ENCODE measurements around the gene RPS19BP1. TPM values are rescaled to one million over a fixed set of nuclear protein-coding genes. Genes with fewer than 3 reads are reported as not detected.

RPS19BP1 gene
- total and polyA plus RNA-seq, 2 donors (not counting 1 experiment from before 2014, with no cell fraction given): 60.3 to 74.8 TPM

DNA sequence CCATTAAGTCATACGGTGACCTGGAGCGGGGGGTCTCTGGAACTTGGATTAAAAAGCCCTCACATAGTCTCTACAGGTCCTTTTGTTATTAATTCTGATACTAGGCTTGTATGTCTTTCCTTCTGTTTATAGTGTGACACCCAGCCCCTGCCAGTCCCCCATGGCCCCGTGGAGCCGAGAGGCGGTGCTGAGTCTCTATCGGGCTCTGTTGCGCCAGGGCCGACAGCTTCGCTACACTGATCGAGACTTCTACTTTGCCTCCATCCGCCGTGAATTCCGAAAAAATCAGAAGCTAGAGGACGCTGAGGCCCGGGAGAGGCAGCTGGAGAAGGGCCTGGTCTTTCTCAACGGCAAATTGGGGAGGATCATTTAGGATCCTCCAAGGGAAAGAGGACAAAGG, 28.5 kb downstream of the RPS19BP1 start:
- TF ChIP-seq EZH2 (IDR thresholded peaks at IDR 0.05; ENCODE audit: borderline replicate concordance, insufficient read depth, low read depth, low read length, poor library complexity, severe bottlenecking): no peak
- TF ChIP-seq, protein P1, sequence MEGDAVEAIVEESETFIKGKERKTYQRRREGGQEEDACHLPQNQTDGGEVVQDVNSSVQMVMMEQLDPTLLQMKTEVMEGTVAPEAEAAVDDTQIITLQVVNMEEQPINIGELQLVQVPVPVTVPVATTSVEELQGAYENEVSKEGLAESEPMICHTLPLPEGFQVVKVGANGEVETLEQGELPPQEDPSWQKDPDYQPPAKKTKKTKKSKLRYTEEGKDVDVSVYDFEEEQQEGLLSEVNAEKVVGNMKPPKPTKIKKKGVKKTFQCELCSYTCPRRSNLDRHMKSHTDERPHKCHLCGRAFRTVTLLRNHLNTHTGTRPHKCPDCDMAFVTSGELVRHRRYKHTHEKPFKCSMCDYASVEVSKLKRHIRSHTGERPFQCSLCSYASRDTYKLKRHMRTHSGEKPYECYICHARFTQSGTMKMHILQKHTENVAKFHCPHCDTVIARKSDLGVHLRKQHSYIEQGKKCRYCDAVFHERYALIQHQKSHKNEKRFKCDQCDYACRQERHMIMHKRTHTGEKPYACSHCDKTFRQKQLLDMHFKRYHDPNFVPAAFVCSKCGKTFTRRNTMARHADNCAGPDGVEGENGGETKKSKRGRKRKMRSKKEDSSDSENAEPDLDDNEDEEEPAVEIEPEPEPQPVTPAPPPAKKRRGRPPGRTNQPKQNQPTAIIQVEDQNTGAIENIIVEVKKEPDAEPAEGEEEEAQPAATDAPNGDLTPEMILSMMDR (IDR thresholded peaks at IDR 0.05): no peak
- H3K27ac Mint-ChIP-seq: no peak overlapping the region
- WGBS (ENCODE audit: insufficient coverage): 93% methylated on average over 13 of the region's 16 CpGs
- H3K4me1 Mint-ChIP-seq: peaks cover 40% of the 10 kb centered on the region
- ATAC-seq (ENCODE audit: low read depth) (no peak), DNase-seq (no peak)
- Histone ChIP-seq H3K27ac (ENCODE audit: low read length in 2 of 2) (no peak overlapping the region), H3K36me3 (replicated peaks in 1 of 2; ENCODE audit: control extremely low read depth in 1 of 2, control insufficient read depth in 1 of 2, extremely low read depth in 1 of 2, insufficient read depth in 2 of 2, low read length in 1 of 2) (peaks cover 0 to 52% of the 10 kb centered on the region in 2 experiments), H2AFZ (ENCODE audit: insufficient read depth, low read depth, low read length, poor library complexity, severe bottlenecking) (no peak overlapping the region), H3K27me3 (replicated peaks in 1 of 4; ENCODE audit: control extremely low read depth in 1 of 4, control insufficient read depth in 3 of 4, insufficient read depth in 4 of 4, low read length in 3 of 4) (no peaks in the 10 kb centered on the region), H3K4me2 (replicated peaks; ENCODE audit: low read depth, low read length, poor library complexity, severe bottlenecking) (peak overlapping the region; percentile 91), H3K9me3 (ENCODE audit: control extremely low read depth in 1 of 3, control insufficient read depth in 2 of 3, insufficient read depth in 1 of 3, low read length in 2 of 3) (no peaks in the 10 kb centered on the region), H3K4me1 (ENCODE audit: control insufficient read depth in 2 of 2, insufficient read depth in 2 of 2, low read length in 2 of 2) (peaks cover 16 to 25% of the 10 kb centered on the region in 2 donors), H3K79me2 (ENCODE audit: control insufficient read depth, insufficient read depth, low read length) (peaks cover 61% of the 10 kb centered on the region), H3K4me3 (ENCODE audit: control extremely low read depth in 1 of 5, extremely low read depth in 1 of 5, insufficient read depth in 1 of 5, low read depth in 2 of 5, low read length in 4 of 5) (no peak overlapping the region), H4K20me1 (ENCODE audit: control insufficient read depth, insufficient read depth, low read length, poor library complexity, severe bottlenecking) (peaks cover 38% of the 10 kb centered on the region), H3K9ac (ENCODE audit: low read length) (no peak overlapping the region)
- ChIA-PET CTCF (interaction anchor here (3.0 to 6.0 kb wide), 2 partner anchors 12 to 521 kb away, joined by 13 to 43 read pairs; no protein-coding TSS in a partner anchor), POLR2A (no interaction called here)
- intact Hi-C loops (cut with micrococcal nuclease): no loop called here
- peak overlapping the region; percentile 96 for H3K4me3 Mint-ChIP-seq
- no peaks in the 10 kb centered on the region for H3K9me3 Mint-ChIP-seq (ENCODE audit: insufficient read depth)
- H3K27me3 Mint-ChIP-seq: no peaks in the 10 kb centered on the region

- DNase-seq: no peak
- Mint-ChIP-seq H3K4me3 (peak overlapping the region; percentile 96), H3K9me3 (ENCODE audit: insufficient read depth) (no peaks in the 10 kb centered on the region), H3K27ac (no peak overlapping the region), H3K27me3 (no peaks in the 10 kb centered on the region), H3K4me1 (peaks cover 40% of the 10 kb centered on the region)
- no peak for TF ChIP-seq EZH2 (IDR thresholded peaks at IDR 0.05; ENCODE audit: borderline replicate concordance, insufficient read depth, low read depth, low read length, poor library complexity, severe bottlenecking)
- TF ChIP-seq, protein P1 (IDR thresholded peaks at IDR 0.05): no peak
- peaks cover 0 to 48% of the 10 kb centered on the region in 2 experiments for H3K36me3 ChIP-seq (replicated peaks in 1 of 2; ENCODE audit: control extremely low read depth in 1 of 2, control insufficient read depth in 1 of 2, extremely low read depth in 1 of 2, insufficient read depth in 2 of 2, low read length in 1 of 2)
- peaks cover 38% of the 10 kb centered on the region for H4K20me1 ChIP-seq (ENCODE audit: control insufficient read depth, insufficient read depth, low read length, poor library complexity, severe bottlenecking)
- peak overlapping the region in 3 of 5 experiments; percentile 79 to 84 (median 83) for H3K4me3 ChIP-seq (ENCODE audit: control extremely low read depth in 1 of 5, extremely low read depth in 1 of 5, insufficient read depth in 1 of 5, low read depth in 2 of 5, low read length in 4 of 5)
- POLR2A ChIA-PET: interaction anchor here (0.6 to 2.1 kb wide), 3 partner anchors 16 to 548 kb away, joined by 5 to 27 read pairs (median 6); partner anchors contain the start of gene ATF4
- intact Hi-C loops (cut with micrococcal nuclease): loop anchor here (2.0 kb wide), 1 partner anchor 57 kb away; no protein-coding TSS in a partner anchor
- peaks cover 57% of the 10 kb centered on the region for H3K79me2 ChIP-seq (ENCODE audit: control insufficient read depth, insufficient read depth, low read length)
- CTCF ChIA-PET: interaction anchor here (3.0 to 6.0 kb wide), 2 partner anchors 12 to 521 kb away, joined by 13 to 43 read pairs; no protein-coding TSS in a partner anchor
- peaks cover 16 to 25% of the 10 kb centered on the region in 2 donors for H3K4me1 ChIP-seq (ENCODE audit: control insufficient read depth in 2 of 2, insufficient read depth in 2 of 2, low read length in 2 of 2)
- WGBS (ENCODE audit: insufficient coverage): 78% methylated on average over 1 of the region's 6 CpGs
- no peaks in the 10 kb centered on the region for H3K9me3 ChIP-seq (ENCODE audit: control extremely low read depth in 1 of 3, control insufficient read depth in 2 of 3, insufficient read depth in 1 of 3, low read length in 2 of 3)
- H3K9ac ChIP-seq (ENCODE audit: low read length): peak overlapping the region; percentile 82
- no peak overlapping the region for H3K27ac ChIP-seq (ENCODE audit: low read length in 2 of 2)
- no peak overlapping the region for H2AFZ ChIP-seq (ENCODE audit: insufficient read depth, low read depth, low read length, poor library complexity, severe bottlenecking)
- no peaks in the 10 kb centered on the region for H3K27me3 ChIP-seq (replicated peaks in 1 of 4; ENCODE audit: control extremely low read depth in 1 of 4, control insufficient read depth in 3 of 4, insufficient read depth in 4 of 4, low read length in 3 of 4)
- peak overlapping the region; percentile 91 for H3K4me2 ChIP-seq (replicated peaks; ENCODE audit: low read depth, low read length, poor library complexity, severe bottlenecking)
- ATAC-seq (ENCODE audit: low read depth): no peak
These were observed 28.9 kb downstream of the RPS19BP1 start for GRCh38 chr22:39503630-39504029.

Measured in B cell (primary cell).